GM23248 (cell line): ENCODE data around the gene RNF114. TPM values are rescaled to one million over a fixed set of nuclear protein-coding genes. Genes with fewer than 3 reads are reported as not detected.
A peak's percentile ranks its signal among the peaks of the same experiment; 100 is the strongest.
"Not testable (repeated sequence)": the region's sequence is repeated elsewhere in the genome, so short reads cannot be mapped to it uniquely, and the experiment has no call there.

Experiments
- DNase-seq: peaks from one replicate; pipeline ENCODE4 v3.0.0-alpha.2; 2015
- H2AFZ ChIP-seq: fragments of 200-600 bp; sonication (generic); 2 replicates; pipeline ENCODE4 v1.6.1; 2016; ENCODE audit warnings: antibody characterized with exemption
- H3F3A ChIP-seq: fragments of 200-600 bp; sonication (generic); 2 replicates; pipeline ENCODE4 v1.6.1; 2016; ENCODE audit warnings: mild to moderate bottlenecking, antibody characterized with exemption, mixed run types; ENCODE audit not compliant: insufficient read depth
- H3K27ac ChIP-seq: fragments of 200-600 bp; sonication (generic); 2 replicates; pipeline ENCODE4 v1.5.1; 2016; ENCODE audit warnings: mild to moderate bottlenecking
- H3K27me3 ChIP-seq: fragments of 200-600 bp; sonication (generic); replicated peaks from 2 replicates; pipeline ENCODE4 v1.6.1; 2016; ENCODE audit warnings: mild to moderate bottlenecking; ENCODE audit not compliant: insufficient read depth
- H3K36me3 ChIP-seq: fragments of 200-600 bp; sonication (generic); 2 replicates; pipeline ENCODE4 v1.6.1; 2016; ENCODE audit warnings: low read depth, mild to moderate bottlenecking
- H3K4me1 ChIP-seq: fragments of 200-600 bp; sonication (generic); 2 replicates; pipeline ENCODE4 v1.6.1; 2016; ENCODE audit warnings: mild to moderate bottlenecking; ENCODE audit not compliant: insufficient read depth
- H3K4me2 ChIP-seq: fragments of 200-600 bp; sonication (generic); one replicate; pipeline ENCODE4 v1.6.1; 2016; ENCODE audit warnings: mild to moderate bottlenecking; ENCODE audit not compliant: unreplicated experiment
- H3K4me3 ChIP-seq: fragments of 200-600 bp; sonication (generic); 2 replicates; pipeline ENCODE4 v1.5.1; 2016; ENCODE audit warnings: mild to moderate bottlenecking
- H3K79me2 ChIP-seq: fragments of 200-600 bp; sonication (generic); 2 replicates; pipeline ENCODE4 v1.6.1; 2016; ENCODE audit warnings: mild to moderate bottlenecking; ENCODE audit not compliant: insufficient read depth
- H3K9ac ChIP-seq: fragments of 200-600 bp; sonication (generic); 2 replicates; pipeline ENCODE4 v1.6.1; 2016; ENCODE audit warnings: mild to moderate bottlenecking
- H3K9me2 ChIP-seq: fragments of 200-600 bp; sonication (generic); 2 replicates; pipeline ENCODE4 v1.6.1; 2016; ENCODE audit warnings: mixed run types, mild to moderate bottlenecking, moderate library complexity; ENCODE audit not compliant: insufficient read depth
- H3K9me3 ChIP-seq: fragments of 200-600 bp; sonication (generic); one replicate; pipeline ENCODE4 v1.6.1; 2017; ENCODE audit warnings: low read depth
- H4K20me1 ChIP-seq: fragments of 200-600 bp; sonication (generic); 2 replicates; pipeline ENCODE4 v1.6.0; 2016; ENCODE audit not compliant: insufficient read depth
- EZH2 ChIP-seq: fragments of 200-600 bp; sonication (generic); IDR thresholded peaks from 2 replicates; pipeline ENCODE4 v1.6.1; 2018; ENCODE audit warnings: antibody characterized with exemption, mild to moderate bottlenecking; ENCODE audit not compliant: insufficient read depth, poor library complexity, severe bottlenecking
- EZH2phosphoT487 ChIP-seq: fragments of 200-600 bp; sonication (generic); IDR thresholded peaks from 2 replicates; pipeline ENCODE4 v1.6.1; 2018; ENCODE audit warnings: antibody characterized with exemption, moderate library complexity, mild to moderate bottlenecking, low read depth; ENCODE audit not compliant: insufficient read depth
- WGBS, 2 experiments: methylation state at CpG; one replicate each; pipeline ENCODE4 v1.1.6; 2015 to 2017; ENCODE audit warnings: low lambda C conversion rate in 2 of 2, low coverage in 1 of 2; ENCODE audit errors: missing lambda C conversion rate in 2 of 2; 5-methylcytosine and 5-hydroxymethylcytosine counted together
- in situ Hi-C: fragments of 300-500 bp; cut with MboI; formaldehyde crosslinking; loops from 2 replicates; pipeline ENCODE4 v1.15.0; 2020
- polyA plus RNA-seq: library from polyadenylated mRNA; unstranded; fragments of >200 nt; fragmentation: Nextera tagmentation; extraction: Ambion mirVana; gene quantifications from 2 replicates; pipeline ENCODE4 v1.2.1, GENCODE V29; 2016
- total RNA-seq: library from RNA; depleted of rRNA; stranded (reverse); fragments of >200 nt; shearing (Covaris generic); gene quantifications from 2 replicates; pipeline ENCODE4 v1.2.3, GENCODE V29; 2014

The RNF114 gene
- total and polyA plus RNA-seq, 2 experiments from 2014 or later, result 72.7 to 96.0 TPM

- Histone ChIP-seq H3K27me3 (no peaks in the 10 kb centered on the region), H3K4me1 (peaks cover 41% of the 10 kb centered on the region), H3K4me2 (peak overlapping the region; percentile 46), H3K9ac (peak overlapping the region; percentile 17), H3K9me2 (no peaks in the 10 kb centered on the region), H4K20me1 (no peaks in the 10 kb centered on the region), H3K4me3 (no peak overlapping the region), H3K79me2 (peaks cover 54% of the 10 kb centered on the region), H3K27ac (peak overlapping the region; percentile 74), H3K36me3 (peaks cover 41% of the 10 kb centered on the region), H3F3A (peaks cover 68% of the 10 kb centered on the region), H3K9me3 (no peaks in the 10 kb centered on the region), H2AFZ (no peak overlapping the region)
- DNase-seq, result peak; percentile 86
- WGBS, 2 experiments, result 0 to 1% methylated on average over 4 of the region's 4 CpGs
- no peak for TF ChIP-seq EZH2
- TF ChIP-seq EZH2phosphoT487, result no peak
- in situ Hi-C loops, result no loop called here
Observed at GRCh38 chr20:49951151-49951550, 15.0 kb downstream of the RNF114 start.

DNA sequence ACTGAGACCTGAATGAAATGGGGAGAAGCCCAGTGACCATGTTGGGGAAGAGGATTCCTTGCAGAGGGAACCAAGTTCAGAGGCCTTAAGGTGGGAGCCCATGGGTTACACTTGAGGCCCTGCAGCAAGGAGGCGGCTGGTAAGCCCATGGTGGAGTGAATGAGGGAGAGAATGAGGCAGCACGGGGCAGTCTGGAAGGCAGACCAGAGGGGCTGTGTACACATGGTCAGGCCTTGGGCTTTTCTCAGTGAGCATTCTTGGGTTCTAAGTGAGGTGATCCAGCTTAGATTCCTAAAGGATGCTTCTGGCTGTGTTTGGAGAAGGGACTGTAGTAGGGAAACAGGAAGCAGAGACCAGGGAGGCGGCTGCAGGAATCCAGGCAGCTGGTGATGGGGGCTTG, 19.0 kb downstream of the RNF114 start:
- no peaks in the 10 kb centered on the region for H4K20me1 ChIP-seq
- H3K79me2 ChIP-seq, result peaks cover 38% of the 10 kb centered on the region
- no peak overlapping the region for H3K4me2 ChIP-seq
- no peaks in the 10 kb centered on the region for H3K9me2 ChIP-seq
- H3K4me1 ChIP-seq, result peaks cover 24% of the 10 kb centered on the region
- in situ Hi-C loops, result no loop called here
- WGBS, 2 experiments, result 98 to 100% methylated on average over 3 of the region's 3 CpGs
- no peaks in the 10 kb centered on the region for H3K27me3 ChIP-seq
- H3K36me3 ChIP-seq, result peaks cover 24% of the 10 kb centered on the region
- H3K9me3 ChIP-seq, result no peaks in the 10 kb centered on the region
- no peak overlapping the region for H3K4me3 ChIP-seq
- no peak overlapping the region for H2AFZ ChIP-seq
- no peak overlapping the region for H3K27ac ChIP-seq
- H3F3A ChIP-seq, result peaks cover 38% of the 10 kb centered on the region
- no peak for DNase-seq
- no peak for TF ChIP-seq EZH2phosphoT487
- TF ChIP-seq EZH2, result no peak
- no peak overlapping the region for H3K9ac ChIP-seq

DNA sequence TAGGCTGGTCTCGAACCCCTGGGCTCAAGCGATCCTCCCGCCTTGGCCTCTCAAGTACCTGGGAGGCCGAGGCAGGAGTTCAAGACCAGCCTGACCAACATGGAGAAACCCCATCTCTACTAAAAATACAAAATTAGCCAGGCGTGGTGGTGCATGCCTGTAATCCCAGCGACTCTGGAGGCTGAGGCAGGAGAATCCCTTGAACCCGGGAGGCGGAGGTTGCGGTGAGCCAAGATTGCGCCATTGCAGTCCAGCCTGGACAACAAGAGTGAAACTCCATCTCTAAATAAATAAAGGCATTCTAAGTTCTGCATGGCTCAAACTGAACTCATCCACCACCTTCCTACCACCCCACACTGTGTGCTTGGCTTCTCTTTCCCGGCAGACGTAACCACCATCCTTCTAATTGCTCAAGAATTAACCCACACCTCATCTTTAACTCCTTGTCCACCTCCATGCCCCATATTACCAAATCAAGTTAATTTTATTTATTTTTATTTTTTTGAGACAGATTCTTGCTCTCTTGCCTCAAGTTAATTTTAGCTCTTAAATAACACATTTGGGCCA, 19.7 kb downstream of the RNF114 start:
- H3K9me3 ChIP-seq, H3K4me2 ChIP-seq, DNase-seq, H2AFZ ChIP-seq, H4K20me1 ChIP-seq, H3K9ac ChIP-seq, H3K27me3 ChIP-seq, H3K9me2 ChIP-seq, H3K4me3 ChIP-seq, H3K27ac ChIP-seq, in situ Hi-C loops: not testable (repeated sequence)
- H3K4me1 ChIP-seq, result peaks cover 17% of the 10 kb centered on the region
- 88 to 90% methylated on average over 12 of the region's 12 CpGs for WGBS, 2 experiments
- peaks cover 35% of the 10 kb centered on the region for H3K79me2 ChIP-seq
- H3F3A ChIP-seq, result peaks cover 30% of the 10 kb centered on the region
- H3K36me3 ChIP-seq, result peaks cover 21% of the 10 kb centered on the region

GRCh38 chr20:49956689-49957088, 20.5 kb downstream of the RNF114 start:
- Histone ChIP-seq H3K27me3 (no peaks in the 10 kb centered on the region), H3K4me1 (peaks cover 11% of the 10 kb centered on the region), H4K20me1 (no peaks in the 10 kb centered on the region), H3K36me3 (peaks cover 21% of the 10 kb centered on the region), H3F3A (peaks cover 28% of the 10 kb centered on the region), H3K9me2 (no peaks in the 10 kb centered on the region), H3K4me2 (no peak overlapping the region), H3K4me3 (no peak overlapping the region), H3K79me2 (peaks cover 35% of the 10 kb centered on the region), H2AFZ (no peak overlapping the region), H3K27ac (no peak overlapping the region), H3K9ac (no peak overlapping the region), H3K9me3 (no peaks in the 10 kb centered on the region)
- in situ Hi-C loops, result no loop called here
- WGBS, 2 experiments, result 97 to 98% methylated on average over 12 to 18 of the region's 18 CpGs
- TF ChIP-seq EZH2 (no peak), EZH2phosphoT487 (no peak)
- DNase-seq, result no peak

- H3K9me3 ChIP-seq, H3K9me2 ChIP-seq, H3K27me3 ChIP-seq, H3K4me1 ChIP-seq, H3K27ac ChIP-seq, H3K4me2 ChIP-seq, H3K4me3 ChIP-seq, H3K9ac ChIP-seq, H4K20me1 ChIP-seq, in situ Hi-C loops, H2AFZ ChIP-seq: not testable (repeated sequence)
- DNase-seq, result peak; percentile 61
- peaks cover 17% of the 10 kb centered on the region for H3K36me3 ChIP-seq
- peaks cover 22% of the 10 kb centered on the region for H3F3A ChIP-seq
- WGBS, 2 experiments, result 73 to 76% methylated on average over 12 of the region's 12 CpGs
- peaks cover 32% of the 10 kb centered on the region for H3K79me2 ChIP-seq
Observed at GRCh38 chr20:49957089-49957938, 21.1 kb downstream of the RNF114 start.
